GM21360 (cell line): ENCODE measurements around the gene GALNT9.
"Not testable (repeated sequence)": the region's sequence is repeated elsewhere in the genome, so short reads cannot be mapped to it uniquely, and the experiment has no call there.

ENCODE experiments used
- ATAC-seq: cut with Tn5 transposase; IDR thresholded peaks from one replicate; pipeline ENCODE4 v1.9.1; 2021; ENCODE audit warnings: mild to moderate bottlenecking, moderate library complexity; ENCODE audit not compliant: unreplicated experiment

Gene GALNT9

DNA sequence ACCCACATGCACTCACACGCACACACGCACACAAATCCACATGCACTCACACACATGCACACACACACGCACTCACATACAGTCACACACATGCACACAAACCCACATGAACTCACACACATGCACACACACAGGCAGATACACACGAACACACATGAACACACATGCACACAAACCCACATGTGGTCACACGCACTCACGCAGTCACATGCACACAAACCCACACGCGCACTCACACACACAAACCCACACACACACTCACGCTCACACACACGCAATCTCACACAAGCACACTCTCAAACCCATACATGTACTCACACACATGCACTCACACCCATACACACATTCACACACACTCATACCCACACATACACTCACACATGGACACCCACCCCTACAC, 61.5 kb downstream of the GALNT9 start:
- ATAC-seq = no peak

DNA sequence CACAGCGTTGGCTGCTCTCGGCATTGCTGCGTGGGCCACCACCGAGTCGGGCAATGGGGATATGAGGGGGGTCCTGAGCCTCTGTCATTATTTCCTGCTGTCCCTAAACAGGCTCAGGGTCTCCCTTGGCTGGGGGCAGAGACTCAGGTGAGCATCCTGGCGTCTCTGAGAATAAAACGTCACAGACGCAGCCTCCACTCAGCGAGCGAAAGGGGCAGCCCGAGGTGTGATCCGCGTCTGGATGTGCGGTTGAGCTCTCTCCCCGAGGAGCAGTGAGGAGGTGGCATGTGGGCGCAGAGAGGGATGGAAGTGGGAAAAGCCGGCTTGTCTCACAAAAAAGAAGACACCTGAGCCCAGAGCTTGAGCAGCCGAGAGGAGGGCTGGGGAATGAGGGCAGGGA, 62.6 kb downstream of the GALNT9 start:
- no peak for ATAC-seq

DNA sequence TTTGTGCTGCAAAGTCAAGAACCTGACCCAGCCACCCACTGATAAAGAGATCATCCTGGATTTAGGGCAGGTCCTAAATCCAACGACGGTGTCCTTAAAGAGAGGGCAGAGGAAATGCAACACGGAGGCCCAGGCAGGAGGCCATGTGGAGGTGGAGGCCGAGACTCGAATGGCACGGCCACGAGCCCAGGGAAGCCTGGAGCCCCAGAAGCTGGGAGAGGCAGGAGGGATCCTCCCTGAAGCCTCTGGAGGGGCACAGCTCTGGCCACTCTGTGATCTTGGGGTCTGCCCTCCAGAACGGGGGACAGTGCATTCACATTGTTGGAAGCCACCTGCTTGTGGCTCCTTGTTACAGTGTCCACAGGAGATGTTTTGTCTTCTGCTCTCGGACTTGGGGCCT, 63.0 kb downstream of the GALNT9 start:
- ATAC-seq = no peak

DNA sequence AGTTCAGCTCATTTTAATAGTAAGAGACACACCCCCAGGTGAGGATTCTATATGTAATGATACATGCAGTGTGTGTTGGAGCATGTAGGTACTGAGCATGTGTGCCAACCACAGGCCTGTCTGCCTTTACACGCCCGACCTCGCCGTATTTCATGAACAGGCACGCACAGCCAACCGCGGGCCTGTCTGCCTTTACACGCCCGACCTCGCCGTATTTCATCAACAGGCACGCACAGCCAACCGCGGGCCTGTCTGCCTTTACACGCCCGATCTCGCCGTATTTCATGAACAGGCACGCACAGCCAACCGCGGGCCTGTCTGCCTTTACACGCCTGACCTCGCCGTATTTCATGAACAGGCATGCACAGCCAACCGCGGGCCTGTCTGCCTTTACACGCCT, 63.6 kb downstream of the GALNT9 start:
- ATAC-seq = not testable (repeated sequence)

DNA sequence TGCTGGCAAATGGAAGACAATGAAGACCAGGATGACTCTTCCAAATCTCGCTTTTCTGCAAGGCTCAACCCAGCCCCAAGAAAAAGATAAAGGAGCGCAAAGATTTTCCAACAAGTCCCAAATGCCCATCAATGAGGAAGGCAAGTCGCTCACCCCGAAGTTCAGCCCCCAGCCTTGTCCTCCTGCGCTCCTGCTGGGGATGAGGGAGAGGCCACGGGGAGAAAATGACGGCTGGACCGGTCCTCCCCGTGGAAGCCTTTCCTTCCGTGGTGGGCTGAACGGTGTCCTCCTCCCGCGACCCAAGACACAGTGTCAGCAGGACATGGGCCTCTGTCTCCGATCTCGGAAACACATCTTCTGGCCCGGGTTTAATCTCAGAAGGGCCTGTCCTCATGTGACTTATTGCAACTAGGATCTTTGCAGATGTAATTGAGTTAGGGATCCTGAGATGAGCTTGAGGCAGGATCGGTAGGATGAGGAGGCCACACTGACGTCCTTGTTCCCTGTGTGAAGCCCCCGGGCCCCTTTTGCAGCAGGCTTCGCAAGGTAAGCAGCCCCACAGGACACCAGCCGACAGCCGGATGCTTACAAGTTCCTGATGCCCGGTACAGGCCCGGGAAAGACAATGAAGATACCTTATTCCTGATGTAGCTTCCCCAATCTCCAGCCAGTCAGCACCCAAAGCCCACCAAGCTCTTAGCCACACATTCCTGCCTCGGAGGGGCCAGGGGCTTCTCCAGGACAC, 64.2 kb downstream of the GALNT9 start:
- ATAC-seq = no peak

DNA sequence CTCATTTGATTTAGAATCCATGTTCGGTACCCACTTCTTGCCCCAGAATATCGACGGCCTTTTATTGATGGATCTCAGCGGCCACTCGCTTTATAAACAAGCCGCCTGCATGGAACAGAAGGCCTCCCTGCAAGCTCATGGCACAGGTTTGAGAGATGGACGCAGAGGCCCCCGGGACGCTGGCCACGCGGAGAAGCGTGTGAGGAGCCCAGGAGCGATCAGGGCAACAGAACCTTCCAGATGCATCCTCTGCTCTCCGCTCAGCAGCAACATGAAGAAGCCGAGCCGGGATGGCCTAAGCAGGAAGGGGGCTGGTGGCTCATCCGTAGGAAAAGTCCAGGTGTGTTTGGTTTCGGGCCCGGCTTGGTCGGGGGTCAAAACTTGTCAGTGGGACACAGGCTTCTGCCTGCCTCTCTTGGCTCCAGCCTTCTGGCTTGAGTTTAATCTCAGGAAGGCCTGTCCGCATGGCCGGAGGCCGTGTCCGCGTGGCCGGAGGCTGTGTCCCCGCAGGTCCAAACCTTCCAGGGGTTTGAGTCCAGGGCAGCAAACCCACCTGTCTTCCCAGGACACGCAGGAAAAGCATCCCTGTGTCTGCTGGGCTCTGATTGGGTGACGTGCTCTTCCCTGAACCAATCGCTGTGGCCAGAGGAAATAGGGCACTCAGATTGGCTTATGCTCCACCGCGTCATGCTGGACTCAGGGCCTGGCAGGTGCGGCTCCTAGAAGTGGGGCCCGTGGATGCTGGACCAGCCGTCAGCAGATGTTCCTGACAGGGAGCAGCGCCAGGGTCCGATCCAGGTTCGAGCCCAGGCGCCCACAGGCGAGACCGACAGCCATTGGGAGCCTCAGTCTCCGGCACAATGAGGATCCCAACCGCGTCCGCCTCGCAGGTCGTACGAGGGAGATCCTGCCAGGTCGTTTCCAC, 65.0 kb downstream of the GALNT9 start:
- ATAC-seq = no peak

DNA sequence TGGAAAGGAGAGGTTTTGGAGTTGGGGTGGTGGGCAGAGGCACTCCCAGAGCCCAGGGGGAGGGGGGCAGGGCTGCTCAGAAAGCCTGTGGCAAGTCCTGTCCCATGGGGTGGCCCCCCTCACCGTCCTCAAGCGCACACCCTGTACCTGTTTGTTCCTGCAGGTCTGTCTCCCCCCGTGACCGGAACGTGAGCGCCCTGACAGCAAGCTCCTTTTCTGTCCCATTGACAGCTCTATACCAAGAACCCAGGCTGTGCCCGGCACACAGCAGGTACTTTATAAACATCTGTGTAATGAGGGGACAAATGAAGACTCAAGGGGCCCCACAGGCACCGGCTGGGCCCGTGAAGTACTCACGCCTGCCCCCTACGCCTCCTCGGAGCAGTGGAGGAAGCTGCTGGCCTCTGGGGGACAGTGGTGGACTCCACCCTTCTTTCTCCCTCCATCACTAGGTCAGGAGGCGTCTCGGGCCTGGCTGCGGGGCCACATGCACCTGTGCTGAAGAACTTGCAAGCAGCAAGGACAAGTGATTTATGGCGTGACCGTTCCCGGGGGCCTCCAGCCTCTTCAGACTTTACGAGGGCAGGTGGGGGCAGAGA, 65.8 kb downstream of the GALNT9 start:
- ATAC-seq = no peak

DNA sequence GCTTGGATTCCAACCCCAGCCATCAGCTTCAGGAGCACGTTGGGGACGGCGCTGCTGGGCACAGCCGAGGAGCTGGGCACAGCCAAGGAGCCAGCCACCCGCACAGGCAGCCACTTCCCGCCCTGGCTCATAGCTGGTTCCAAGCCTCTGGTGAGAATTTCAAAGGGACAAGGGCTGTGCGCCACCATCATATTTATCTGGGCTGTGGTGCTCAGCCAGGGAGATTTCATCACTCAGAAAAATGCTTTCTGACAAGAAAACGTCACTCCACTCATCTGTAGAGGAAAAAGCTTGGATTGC, 66.4 kb downstream of the GALNT9 start:
- no peak for ATAC-seq

DNA sequence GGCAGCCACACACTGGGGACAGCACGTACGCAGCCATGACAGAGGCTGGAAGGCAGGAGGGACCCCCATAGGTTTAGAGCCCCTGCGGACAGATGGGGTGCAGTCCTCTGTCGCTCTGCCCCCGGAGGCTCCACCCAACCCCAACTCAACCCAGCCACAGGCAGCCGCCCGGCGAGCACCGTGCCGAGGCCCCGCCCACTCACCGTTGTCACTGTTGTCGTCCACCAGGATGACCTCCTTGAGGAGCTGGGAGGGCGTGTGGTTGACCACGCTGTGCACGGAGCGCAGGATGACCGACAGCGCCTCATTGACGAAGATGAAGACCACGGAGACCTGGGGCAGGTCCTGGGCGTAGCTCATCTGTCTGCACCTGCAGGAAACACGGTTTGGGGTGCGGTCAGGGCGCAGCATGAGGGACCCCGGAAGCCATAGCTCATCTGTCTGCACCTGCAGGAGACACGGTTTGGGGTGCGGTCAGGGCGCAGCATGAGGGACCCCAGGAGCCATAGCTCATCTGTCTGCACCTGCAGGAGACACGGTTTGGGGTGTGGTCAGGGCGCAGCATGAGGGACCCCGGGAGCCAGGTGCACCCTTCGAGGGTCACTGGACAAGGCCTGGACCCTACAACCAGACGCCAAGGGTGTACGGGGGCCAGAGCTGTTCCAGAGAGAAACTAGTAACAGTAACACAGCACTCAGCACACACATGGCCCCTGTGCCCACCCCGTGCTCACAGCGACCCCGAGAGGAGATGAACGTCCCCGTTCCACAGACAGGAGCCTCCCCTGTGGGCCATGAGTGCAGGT, 66.9 kb downstream of the GALNT9 start:
- ATAC-seq = no peak

DNA sequence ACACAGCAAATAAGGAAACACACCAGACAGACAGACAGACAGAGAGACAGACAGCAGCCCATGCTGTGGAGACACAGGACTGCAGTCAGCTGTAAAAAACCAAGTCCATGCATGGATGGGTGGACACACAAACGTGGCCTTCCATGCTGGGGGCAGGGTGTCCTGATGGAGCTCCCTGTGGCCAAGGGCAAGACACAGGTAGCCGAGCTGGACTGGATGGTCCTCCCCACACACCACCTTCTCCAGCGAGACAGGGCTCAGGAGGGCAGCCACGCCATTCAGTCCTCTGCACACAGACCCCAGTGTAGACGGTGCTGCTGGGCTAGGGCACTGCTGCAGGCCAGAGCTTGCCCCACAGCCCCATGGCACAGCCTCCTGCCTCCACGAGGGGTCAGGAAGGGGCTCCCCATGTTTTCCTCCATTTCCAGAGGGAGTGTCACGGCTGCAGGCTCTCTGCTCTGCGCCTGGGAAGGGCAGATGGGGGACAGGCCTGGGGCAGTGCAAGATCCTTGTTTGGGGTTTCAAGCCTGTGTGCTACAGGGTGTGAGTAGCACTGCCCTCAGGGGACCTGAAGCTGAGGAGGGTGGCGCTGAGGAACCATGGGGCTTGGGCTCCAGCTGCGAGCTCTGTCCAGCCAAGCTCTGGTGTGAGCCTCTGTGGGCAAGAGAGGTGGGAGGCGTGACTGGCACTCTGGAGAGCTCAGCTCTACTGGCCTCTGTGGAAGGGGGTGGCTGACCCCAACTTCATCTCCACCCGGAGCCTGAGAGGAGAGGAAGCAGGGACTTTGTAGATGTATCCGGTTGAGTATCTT, 67.9 kb downstream of the GALNT9 start:
- no peak for ATAC-seq

DNA sequence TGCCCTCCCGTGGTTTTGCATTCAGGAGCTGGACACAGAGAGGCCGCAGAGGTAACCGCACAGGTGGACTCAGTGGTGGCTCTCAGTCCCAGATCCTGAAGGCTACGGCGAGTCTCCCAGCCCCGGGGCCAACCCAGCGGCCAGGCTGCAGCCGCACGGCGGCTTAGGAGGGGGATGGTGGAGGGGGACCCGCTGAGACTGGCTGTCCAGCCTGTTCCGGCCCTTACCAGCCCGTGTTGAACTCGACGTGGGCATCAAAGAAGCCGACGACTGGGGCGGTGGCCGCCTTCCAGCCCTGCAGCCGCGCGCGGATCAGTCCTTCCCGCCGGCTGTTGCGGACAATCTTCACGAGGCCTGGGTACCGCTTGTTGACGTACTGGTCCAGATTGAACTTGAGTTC, 68.7 kb downstream of the GALNT9 start:
- no peak for ATAC-seq

DNA sequence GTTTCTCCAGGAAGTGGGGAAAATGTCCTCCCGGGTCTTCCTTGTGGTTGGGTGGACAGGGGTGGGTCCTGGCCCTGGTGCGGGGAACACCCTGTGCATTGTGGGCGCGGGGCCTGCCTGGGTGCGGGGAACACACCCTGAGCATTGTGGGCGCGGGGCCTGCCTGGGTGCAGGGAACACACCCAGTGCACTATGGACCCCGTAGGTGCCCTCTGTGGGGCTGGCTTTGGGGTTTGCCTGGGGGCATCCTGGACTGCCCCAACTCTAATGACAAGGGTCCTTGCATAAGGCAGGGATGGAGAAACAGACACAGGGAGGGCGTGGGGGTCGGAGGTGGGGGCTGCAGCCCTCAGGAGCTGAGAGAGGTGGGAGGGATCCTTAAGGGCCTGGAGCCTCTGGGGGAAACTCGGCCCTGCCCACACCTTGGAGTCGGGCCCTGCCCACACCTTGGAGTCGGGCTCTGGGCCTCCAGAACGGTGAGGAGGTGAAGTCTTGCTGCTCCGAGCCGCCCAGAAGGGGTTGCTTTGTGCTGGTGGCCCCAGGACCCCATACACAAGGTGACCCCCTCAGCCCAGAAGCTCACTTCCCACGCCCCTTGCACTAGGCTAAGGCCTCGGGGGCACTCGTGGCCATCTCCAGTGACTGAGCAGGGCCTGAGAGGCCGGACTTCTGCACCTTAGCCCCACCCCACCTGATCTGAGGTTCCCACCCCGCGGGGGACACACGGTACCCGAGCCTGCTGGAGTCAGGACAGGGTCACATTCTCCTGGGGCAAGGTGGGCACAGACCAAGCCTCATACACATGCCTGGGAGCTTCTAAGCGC, 69.3 kb downstream of the GALNT9 start:
- ATAC-seq = no peak

DNA sequence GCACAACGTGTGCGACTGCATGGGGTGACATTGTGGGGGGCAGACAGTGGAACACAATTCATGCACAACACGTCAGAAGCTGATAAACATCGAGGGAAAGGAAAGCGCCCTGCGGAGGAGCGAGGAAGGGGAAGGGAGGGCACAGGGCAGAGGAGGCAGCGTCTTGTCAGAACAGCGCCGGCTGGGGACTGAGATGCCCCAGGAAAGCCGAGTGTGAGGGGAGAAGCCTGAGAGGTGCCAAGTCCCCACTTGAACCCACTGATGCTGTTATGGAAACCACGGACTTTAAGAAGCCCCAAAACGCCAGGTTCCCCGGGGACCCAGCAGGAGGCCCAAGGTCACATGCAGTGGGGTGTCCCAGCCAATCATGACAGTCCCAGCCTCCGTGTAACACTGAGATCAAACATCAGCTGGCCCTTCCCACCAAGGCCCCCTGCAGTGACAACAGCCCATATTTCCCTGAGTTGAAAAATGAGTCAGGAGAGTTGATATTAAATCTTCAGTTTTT, 70.0 kb downstream of the GALNT9 start:
- no peak for ATAC-seq

DNA sequence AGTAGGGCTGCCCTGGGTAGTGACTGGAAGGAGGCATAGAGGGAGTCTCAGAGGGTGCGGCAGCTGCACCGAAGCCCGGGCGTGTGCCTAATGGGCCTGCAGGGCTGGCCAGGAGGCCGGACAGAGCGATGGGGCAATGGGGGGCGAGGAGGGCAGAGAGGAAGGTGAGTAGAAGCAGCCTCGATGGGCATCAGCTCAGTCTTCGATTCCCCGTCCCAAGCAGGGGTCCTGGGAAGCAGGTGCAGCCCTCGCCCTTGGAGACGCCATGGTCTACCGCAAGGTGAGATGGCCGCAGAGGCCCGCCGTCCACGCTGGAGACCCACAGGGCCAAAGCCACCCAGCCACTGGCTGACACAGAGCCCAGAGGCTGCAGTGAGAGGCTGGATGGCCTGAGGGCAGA, 70.8 kb downstream of the GALNT9 start:
- ATAC-seq = no peak

DNA sequence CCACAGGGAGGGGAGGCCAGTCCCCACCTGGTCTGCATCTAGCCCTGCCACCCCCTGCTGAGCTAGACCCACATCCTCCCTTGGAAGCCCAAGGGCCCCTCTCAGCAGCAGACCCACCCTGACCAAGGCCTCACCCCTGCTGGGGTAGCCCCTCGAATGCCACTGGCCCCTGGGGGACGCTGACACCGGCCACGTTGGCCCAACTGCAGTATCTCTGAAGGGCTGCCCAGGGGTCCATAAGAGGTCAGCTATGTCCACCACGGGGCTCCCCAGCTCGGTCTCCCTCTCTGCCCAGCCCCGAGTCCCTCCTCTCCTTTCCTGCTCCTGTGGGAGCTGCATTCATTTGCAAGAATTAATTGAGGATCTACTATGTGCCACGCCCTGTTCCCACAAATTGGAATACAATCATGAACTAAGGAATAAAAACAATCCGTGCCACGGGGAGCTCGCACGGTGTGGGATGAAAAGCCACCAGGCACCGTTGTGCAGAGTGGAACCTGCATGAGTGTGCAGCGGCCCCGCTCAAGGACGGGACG, 71.4 kb downstream of the GALNT9 start:
- no peak for ATAC-seq

DNA sequence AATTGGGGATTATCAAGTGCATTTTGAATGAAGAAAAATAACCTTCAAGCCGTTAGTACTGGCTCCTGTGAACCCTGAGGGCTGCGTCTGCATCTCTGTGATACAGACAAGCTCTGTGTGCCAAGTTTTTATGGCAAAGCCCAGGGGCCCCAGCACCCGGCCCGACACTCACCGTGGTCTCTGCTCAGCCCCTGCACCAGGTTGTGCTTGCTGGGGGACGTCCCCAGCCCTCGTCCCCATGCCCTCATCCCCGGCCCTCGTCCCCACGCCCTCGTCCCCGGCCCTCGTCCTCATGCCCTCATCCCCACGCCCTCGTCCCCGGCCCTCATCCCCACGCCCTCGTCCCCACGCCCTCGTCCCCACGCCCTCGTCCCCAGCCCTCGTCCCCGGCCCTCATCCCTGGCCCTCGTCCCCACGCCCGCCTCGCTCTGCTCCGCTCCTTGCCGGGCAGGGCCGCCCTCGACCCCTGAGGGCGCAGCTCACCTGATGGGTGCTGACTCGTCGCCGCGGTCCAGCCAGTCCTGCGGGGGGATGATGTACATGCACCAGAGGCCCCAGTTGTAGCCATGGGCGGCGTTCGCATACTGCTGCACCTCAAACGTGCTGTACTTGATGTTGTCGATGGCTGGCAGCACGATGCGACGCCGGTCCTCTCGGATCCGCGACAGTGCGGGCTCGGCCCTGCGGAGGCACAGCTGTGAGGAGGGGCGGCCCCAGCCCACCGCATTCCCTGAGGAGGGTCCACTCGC, 72.0 kb downstream of the GALNT9 start:
- ATAC-seq = no peak

DNA sequence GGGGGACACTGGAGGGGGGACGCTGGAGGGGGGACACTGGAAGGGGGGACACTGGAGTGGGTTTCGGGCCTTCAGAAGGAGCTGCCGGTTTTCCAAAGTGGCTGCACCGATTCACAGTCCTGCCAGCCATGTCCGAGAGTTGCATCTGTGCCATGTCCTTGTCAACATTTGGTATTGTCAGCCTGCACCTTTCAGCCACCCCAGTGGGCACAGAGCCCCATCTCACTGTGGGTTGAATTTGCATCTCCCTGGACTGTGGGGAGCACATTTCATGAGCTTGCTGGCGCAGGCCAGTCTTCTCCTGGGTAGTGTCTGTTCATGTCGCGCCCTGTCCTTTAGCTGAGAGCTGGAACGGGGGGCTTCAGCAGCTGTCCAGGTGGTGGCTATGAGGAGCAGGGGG, 72.7 kb downstream of the GALNT9 start:
- ATAC-seq = no peak

DNA sequence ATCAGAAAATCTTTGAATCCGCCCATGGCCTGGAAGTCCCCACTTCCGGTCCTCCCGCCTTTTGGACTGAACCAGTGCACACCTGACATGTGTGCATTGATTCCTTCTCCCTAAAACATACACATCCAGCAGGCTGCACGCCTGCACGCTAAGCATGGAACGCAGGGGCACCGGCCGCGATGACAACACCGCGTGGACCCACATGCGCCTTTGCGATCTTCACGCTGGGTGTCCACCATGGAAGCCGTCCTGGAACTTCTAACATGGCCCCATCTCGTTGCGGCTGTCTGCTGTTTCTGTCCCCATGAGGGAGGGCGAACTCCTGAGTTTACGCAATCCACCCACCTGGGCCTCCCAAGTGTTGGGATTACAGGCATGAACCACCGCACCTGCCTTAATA, 73.7 kb downstream of the GALNT9 start:
- ATAC-seq = no peak
